GM13976 (cell line): ENCODE measurements around the gene RBKS.

Experiments used
- DNase-seq: peaks from one replicate; pipeline ENCODE4 v3.0.0; 2012; ENCODE audit warnings: low spot score
- CTCF ChIP-seq: IDR thresholded peaks from 2 replicates; pipeline ENCODE4 v1.5.1; 2012; ENCODE audit warnings: borderline replicate concordance, mild to moderate bottlenecking; ENCODE audit not compliant: insufficient read depth; ENCODE audit errors: extremely low read depth, missing control alignments, control extremely low read depth
- in situ Hi-C: fragments of 300-500 bp; cut with MboI; formaldehyde crosslinking; loops from one replicate; pipeline ENCODE4 v1.12.0; 2022; ENCODE audit warnings: low sequenced_read_pairs, mixed read lengths, inconsistent platforms; ENCODE audit not compliant: unreplicated experiment

RBKS gene

GRCh38 chr2:27809761-27810241 is 80.4 kb downstream of the RBKS start:
- TF ChIP-seq CTCF = no peak
- in situ Hi-C loops = no loop called here
- no peak for DNase-seq

DNA sequence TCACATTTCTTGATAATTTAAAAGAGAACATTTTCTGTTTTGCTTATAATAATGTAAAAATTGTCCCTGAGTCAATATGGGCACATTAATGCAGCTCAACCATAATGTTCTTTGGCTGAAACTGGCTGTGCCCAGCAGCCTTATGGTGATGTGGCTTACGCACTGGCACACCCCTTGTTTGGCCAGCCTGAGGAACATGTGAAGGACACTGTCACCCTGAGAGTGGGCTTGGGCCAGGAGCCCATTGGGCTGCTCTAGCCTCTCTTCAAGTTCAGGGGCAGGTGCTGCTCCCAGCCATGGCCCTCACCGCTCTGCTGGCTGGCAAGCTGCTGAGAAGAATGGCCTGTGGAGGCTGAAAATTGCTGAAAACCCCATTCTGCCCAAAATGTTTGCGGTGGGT is 81.2 kb downstream of the RBKS start:
- no peak for DNase-seq
- TF ChIP-seq CTCF = no peak
- in situ Hi-C loops = no loop called here

- DNase-seq = no peak
- in situ Hi-C loops = no loop called here
- TF ChIP-seq CTCF = no peak
Measured at GRCh38 chr2:27808418-27808817, 81.8 kb downstream of the RBKS start.

DNA sequence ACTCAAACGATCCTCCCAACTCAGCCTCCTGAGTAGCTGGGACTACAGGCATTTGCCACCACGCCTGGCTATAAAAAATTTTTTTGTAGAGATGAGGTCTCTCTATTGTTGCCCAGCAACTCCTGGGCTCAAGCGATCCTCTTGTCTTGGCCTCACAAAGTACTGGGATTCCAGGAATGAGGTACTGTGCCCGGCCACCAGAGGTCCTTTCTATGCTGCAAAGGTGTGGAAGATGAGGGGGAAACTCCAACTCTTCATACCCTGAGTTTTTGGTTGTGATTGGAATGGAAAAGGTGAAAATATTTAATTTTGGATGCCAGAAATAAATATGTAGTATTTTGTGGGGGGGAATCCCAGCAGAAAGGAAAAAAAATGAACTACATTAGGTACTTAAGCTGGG is 82.7 kb downstream of the RBKS start:
- DNase-seq = no peak
- in situ Hi-C loops = no loop called here
- TF ChIP-seq CTCF = peak; percentile 9

GRCh38 chr2:27806311-27807059 is 83.7 kb downstream of the RBKS start:
- in situ Hi-C loops = no loop called here
- no peak for DNase-seq
- no peak for TF ChIP-seq CTCF

DNA sequence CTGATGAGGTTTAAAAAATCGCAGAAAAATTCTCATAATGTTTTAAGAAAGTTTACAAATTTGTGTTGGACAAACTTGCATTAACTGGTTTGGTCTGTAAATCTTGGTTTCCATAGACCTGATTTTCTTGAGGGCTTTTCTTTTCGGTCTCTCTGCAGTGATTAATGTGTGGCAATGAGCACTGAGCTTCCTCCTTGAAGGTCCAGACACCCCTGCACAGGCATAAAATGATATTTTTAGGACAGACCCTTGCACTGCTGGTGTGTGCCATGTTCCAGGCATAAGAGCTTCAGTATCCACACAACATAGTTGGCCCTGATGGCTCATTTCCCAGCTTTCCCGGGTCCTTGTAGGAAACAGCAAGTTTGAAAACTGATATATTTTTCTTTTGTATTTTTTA is 85.0 kb downstream of the RBKS start:
- in situ Hi-C loops = no loop called here
- no peak for DNase-seq
- no peak for TF ChIP-seq CTCF

GRCh38 chr2:27804146-27804545 is 86.0 kb downstream of the RBKS start:
- in situ Hi-C loops = no loop called here
- no peak for TF ChIP-seq CTCF
- no peak for DNase-seq
